Measurements from ENCODE around the gene MLPH. TPM values are rescaled to one million over a fixed set of nuclear protein-coding genes. Genes with fewer than 3 reads are reported as not detected.

Gene MLPH
- total RNA-seq, 4 donors from 2014 or later, result 59.7 to 889 (median 182) TPM

DNA sequence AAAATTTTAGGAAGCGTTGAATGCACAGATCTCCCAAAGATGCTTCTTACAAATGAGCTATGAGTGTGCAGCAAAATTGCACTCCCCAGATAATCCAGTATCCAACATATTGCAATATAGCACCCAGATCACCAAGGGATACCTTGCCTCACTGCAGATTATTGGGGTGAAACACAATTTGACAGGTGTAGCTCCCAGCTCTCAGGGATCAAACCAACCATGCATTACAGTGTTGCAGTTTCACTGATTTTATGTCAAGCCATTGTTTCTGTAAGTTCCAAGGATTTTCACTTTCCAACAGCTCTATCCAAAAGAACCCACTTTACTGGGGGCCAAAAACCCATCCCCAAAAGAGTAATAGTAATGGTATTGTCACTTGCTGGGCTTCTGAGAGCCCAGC, 68.5 kb downstream of the MLPH start:
- no peak for TF ChIP-seq EP300 (IDR thresholded peaks at IDR 0.05; ENCODE audit: low read depth)
- TF ChIP-seq POLR2AphosphoS5 (IDR thresholded peaks at IDR 0.05), result no peak
- H3K9me3 ChIP-seq, result peaks cover 9 to 13% of the 10 kb centered on the region in 2 donors
- no peaks in the 10 kb centered on the region for H3K36me3 ChIP-seq
- intact Hi-C loops (cut with DNase I; ENCODE audit: low total_unique reads), result no loop called here
- no peak overlapping the region for H3K27ac ChIP-seq
- DNase-seq, result no peak
- 100% methylated on average over 1 of the region's 1 CpG; no CpG with 5 or more reads in 1 of the 2 donors for WGBS, 2 donors (ENCODE audit: low coverage in 1 of 2)
- in situ Hi-C loops (cut with MboI; ENCODE audit: low pct_ligation_motif_present in 1 of 4, low pct_unique_long_range_greater_than_20kb in 1 of 4, low sequenced_read_pairs in 3 of 4), result loop anchor here in 1 of 4 donors (25.0 kb wide), 1 partner anchor 393 kb away; no protein-coding TSS in a partner anchor
- H3K4me3 ChIP-seq, result no peak overlapping the region
- H3K27me3 ChIP-seq, result no peaks in the 10 kb centered on the region
- H3K4me1 ChIP-seq, result peaks cover 5 to 9% (median 7%) of the 10 kb centered on the region in 4 donors

GRCh38 chr2:237556773-237557632, 70.0 kb downstream of the MLPH start:
- Histone ChIP-seq H3K36me3 (no peaks in the 10 kb centered on the region), H3K4me1 (peaks cover 5 to 9% (median 7%) of the 10 kb centered on the region in 4 donors), H3K9me3 (peaks cover 9 to 13% of the 10 kb centered on the region in 2 donors), H3K4me3 (no peak overlapping the region), H3K27ac (no peak overlapping the region), H3K27me3 (no peaks in the 10 kb centered on the region)
- intact Hi-C loops (cut with DNase I; ENCODE audit: low total_unique reads) (no loop called here), in situ Hi-C loops (cut with MboI; ENCODE audit: low pct_ligation_motif_present in 1 of 4, low pct_unique_long_range_greater_than_20kb in 1 of 4, low sequenced_read_pairs in 3 of 4) (loop anchor here in 1 of 4 donors (25.0 kb wide), 1 partner anchor 395 kb away; no protein-coding TSS in a partner anchor)
- no peak for DNase-seq
- TF ChIP-seq CTCF (IDR thresholded peaks at IDR 0.05) (peak in 1 of 5 experiments; percentile 53), POLR2A (IDR thresholded peaks at IDR 0.05) (no peak)
- WGBS, 2 donors (ENCODE audit: low coverage in 1 of 2), result 51% methylated on average over 11 of the region's 11 CpGs; no CpG with 5 or more reads in 1 of the 2 donors

- Histone ChIP-seq H3K4me1 (peaks cover 5 to 9% (median 7%) of the 10 kb centered on the region in 4 donors), H3K4me3 (no peak overlapping the region), H3K36me3 (no peaks in the 10 kb centered on the region), H3K27me3 (no peaks in the 10 kb centered on the region), H3K9me3 (peaks cover 9 to 13% of the 10 kb centered on the region in 2 donors), H3K27ac (no peak overlapping the region)
- in situ Hi-C loops (cut with MboI; ENCODE audit: low pct_ligation_motif_present in 1 of 4, low pct_unique_long_range_greater_than_20kb in 1 of 4, low sequenced_read_pairs in 3 of 4) (loop anchor here in 1 of 4 donors (25.0 kb wide), 1 partner anchor 395 kb away; no protein-coding TSS in a partner anchor), intact Hi-C loops (cut with DNase I; ENCODE audit: low total_unique reads) (no loop called here)
- TF ChIP-seq EP300 (IDR thresholded peaks at IDR 0.05; ENCODE audit: low read depth) (no peak), CTCF (IDR thresholded peaks at IDR 0.05) (no peak), POLR2AphosphoS5 (IDR thresholded peaks at IDR 0.05) (no peak), POLR2A (IDR thresholded peaks at IDR 0.05) (no peak)
- DNase-seq, result no peak
- 54% methylated on average over 4 of the region's 4 CpGs; no CpG with 5 or more reads in 1 of the 2 donors for WGBS, 2 donors (ENCODE audit: low coverage in 1 of 2)
Measured at GRCh38 chr2:237557633-237558015, 70.6 kb downstream of the MLPH start.

DNA sequence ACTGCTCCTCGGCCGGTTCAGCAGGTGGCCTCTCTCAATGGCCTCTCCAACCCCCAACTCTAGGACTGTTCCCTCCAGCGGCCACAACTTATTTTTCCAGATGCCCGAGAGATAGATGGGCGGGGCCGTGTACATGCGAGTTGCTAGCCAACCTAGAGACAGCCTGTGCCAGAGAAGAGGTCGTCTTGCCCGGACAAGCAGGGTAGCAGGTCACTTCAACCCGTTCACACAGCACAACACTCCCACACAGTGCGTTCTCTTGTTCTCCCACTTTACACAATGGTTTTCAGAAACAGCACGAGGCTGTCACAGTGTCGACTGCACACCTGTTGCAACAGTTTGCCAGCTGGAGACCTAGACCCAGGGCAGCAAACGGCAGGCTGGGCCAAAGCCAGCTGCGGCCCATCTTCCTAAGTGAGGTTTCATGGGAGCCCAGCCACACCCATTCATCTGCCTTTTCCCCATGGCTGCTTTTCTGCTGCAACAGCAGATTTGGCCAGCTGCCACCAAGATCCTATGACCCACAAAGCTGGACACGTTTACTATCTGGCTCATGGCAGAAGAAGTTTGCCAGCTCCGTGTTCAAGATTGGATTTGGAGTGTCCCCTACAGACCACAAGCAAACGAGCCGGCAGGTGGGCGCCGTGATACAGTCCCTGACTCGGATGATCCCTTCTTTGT, 72.0 kb downstream of the MLPH start:
- 47 to 56% methylated on average over 6 to 22 of the region's 22 CpGs for WGBS, 2 donors (ENCODE audit: low coverage in 1 of 2)
- intact Hi-C loops (cut with DNase I; ENCODE audit: low total_unique reads), result no loop called here

More for the DNA sequence above, 72.0 kb downstream of the MLPH start:
- no peak overlapping the region for H3K4me3 ChIP-seq
- no peaks in the 10 kb centered on the region for H3K36me3 ChIP-seq
- peak; percentile 70 for DNase-seq
- peak in 1 of 3 donors; percentile 14 for TF ChIP-seq POLR2AphosphoS5 (IDR thresholded peaks at IDR 0.05)
- no peak for TF ChIP-seq POLR2A (IDR thresholded peaks at IDR 0.05)
- peaks cover 6% of the 10 kb centered on the region for H3K27me3 ChIP-seq
- peaks cover 9 to 13% of the 10 kb centered on the region in 2 donors for H3K9me3 ChIP-seq
- H3K27ac ChIP-seq, result no peak overlapping the region
- in situ Hi-C loops (cut with MboI; ENCODE audit: low pct_ligation_motif_present in 1 of 4, low pct_unique_long_range_greater_than_20kb in 1 of 4, low sequenced_read_pairs in 3 of 4), result loop anchor here in 1 of 4 donors (25.0 kb wide), 1 partner anchor 397 kb away; no protein-coding TSS in a partner anchor
- H3K4me1 ChIP-seq, result peaks cover 5 to 9% (median 7%) of the 10 kb centered on the region in 4 donors

All from transverse colon (tissue), 4 donors.